ENCODE measurements around the gene ZBTB20.

DNA sequence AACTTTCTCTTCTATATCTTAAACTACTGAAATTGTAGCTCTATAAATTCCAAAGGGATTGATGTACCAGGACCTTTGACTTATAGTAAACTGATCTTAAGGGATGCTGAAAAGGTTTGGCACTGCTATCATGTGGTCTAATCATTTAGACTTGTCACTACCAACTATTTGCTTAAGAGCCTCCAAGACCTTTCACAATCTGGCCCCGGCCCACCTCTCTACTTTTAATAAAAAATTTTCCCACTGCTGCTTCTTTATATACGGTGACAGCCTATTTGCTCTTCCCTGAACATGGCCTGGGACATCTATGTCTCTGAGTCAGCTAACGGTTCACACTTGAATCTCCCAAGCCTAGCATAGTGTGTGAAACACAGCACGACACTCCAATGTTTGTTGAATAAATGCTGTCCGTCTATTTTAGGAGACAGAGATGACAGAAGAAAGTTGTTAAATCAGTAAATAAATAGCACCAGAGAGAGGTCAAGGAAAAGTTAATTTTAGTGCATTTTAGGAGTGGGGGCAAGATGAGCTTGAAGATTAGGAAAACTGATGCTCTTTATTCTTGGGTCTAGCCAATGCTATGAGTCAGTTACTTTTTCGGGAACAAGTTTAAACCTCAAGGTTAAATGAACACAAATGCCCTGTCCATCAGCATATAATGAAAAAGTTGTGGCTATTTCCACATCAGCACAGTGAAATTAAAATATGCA lies 640.3 kb downstream of the ZBTB20 start:
- TF ChIP-seq ESRRG (CRISPR knock-in tag; IDR thresholded peaks at IDR 0.05) (no peak), CREB5 (CRISPR knock-in tag; IDR thresholded peaks at IDR 0.05; ENCODE audit: low read depth) (no peak)

Measured in SK-N-SH treated with all-trans-retinoic acid at 6 μM for 48 hours (cell line).